ENCODE data around the gene OSBPL8.

DNA sequence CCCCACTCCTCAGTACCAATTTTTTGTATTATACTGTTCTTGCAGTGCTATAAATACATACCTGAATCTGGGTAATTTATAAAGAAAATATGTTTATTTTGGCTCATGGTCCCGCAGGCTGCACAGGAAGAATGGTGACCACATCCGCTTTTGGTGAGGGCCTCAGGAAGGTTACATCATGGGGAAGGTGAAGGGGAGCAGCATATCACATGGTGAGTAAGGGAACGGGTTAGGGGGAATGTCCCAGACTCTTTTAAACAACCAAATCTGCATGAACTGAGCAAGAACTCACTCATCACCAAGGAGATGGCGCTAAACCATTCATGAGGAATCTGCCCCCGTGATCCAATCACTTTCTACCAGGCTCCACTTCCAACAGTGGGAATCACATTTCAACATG, 40.0 kb downstream of the OSBPL8 start:
- TF ChIP-seq ARNTL (CRISPR knock-in tag; IDR thresholded peaks at IDR 0.05; ENCODE audit: borderline replicate concordance, low read depth) (no peak), GLIS3 (CRISPR knock-in tag; IDR thresholded peaks at IDR 0.05) (no peak), ZFP3 (CRISPR knock-in tag; IDR thresholded peaks at IDR 0.05) (no peak), ZNF565 (CRISPR knock-in tag; conservative IDR thresholded peaks at IDR 0.05; ENCODE audit: low read depth) (no peak)
